AG10803 (cell line): ENCODE measurements around the gene STK31.

ENCODE experiments used
- DNase-seq: peaks from one replicate; pipeline ENCODE4 v3.0.0; 2010; ENCODE audit warnings: low read depth
- H3K4me3 ChIP-seq: 2 replicates; pipeline ENCODE4 v1.5.1; 2011; ENCODE audit warnings: mild to moderate bottlenecking, low read length, control low read depth
- CTCF ChIP-seq: conservative IDR thresholded peaks from 2 replicates; pipeline ENCODE4 v1.5.1; 2011; ENCODE audit warnings: mild to moderate bottlenecking, low read length, control low read depth, inconsistent platforms

The STK31 gene

GRCh38 chr7:23710000-23710399, at the start of gene STK31:
Gene STK31, plus strand, starts transcription at chr7:23710219. Its CDS starts 67 bp downstream, at chr7:23710286.
- H3K4me3 ChIP-seq = no peak within 1 kb of the TSS
- TF ChIP-seq CTCF = no peak
- DNase-seq = no peak

- no peak overlapping the region for H3K4me3 ChIP-seq
- no peak for TF ChIP-seq CTCF
- DNase-seq = no peak
These were observed 48.6 kb upstream of the STK31 start for GRCh38 chr7:23661385-23661784.

GRCh38 chr7:23662124-23662983, 47.7 kb upstream of the STK31 start:
- TF ChIP-seq CTCF = no peak
- peak; percentile 24 for DNase-seq
- H3K4me3 ChIP-seq = no peak overlapping the region

GRCh38 chr7:23662984-23663313, 47.1 kb upstream of the STK31 start:
- DNase-seq = no peak
- no peak for TF ChIP-seq CTCF
- no peak overlapping the region for H3K4me3 ChIP-seq

GRCh38 chr7:23664122-23664521, 45.9 kb upstream of the STK31 start:
- no peak for DNase-seq
- H3K4me3 ChIP-seq = no peak overlapping the region
- no peak for TF ChIP-seq CTCF

GRCh38 chr7:23672033-23672432, 38.0 kb upstream of the STK31 start:
- H3K4me3 ChIP-seq = no peak overlapping the region
- no peak for DNase-seq
- TF ChIP-seq CTCF = no peak

- TF ChIP-seq CTCF = peak; percentile 48
- H3K4me3 ChIP-seq = peak within 1 kb of the TSS; percentile 54
- peak; percentile 52 for DNase-seq
These were observed 30.1 kb upstream of the STK31 start, which contains the start of gene FAM221A for GRCh38 chr7:23679898-23680413. Gene FAM221A, plus strand, starts transcription at chr7:23680199. Its CDS starts 20 bp downstream, at chr7:23680219.
